Activated gamma-delta T cell treated with anti-CD3 and anti-CD28 coated beads, Interleukin-2, amount 50 U/mL, for 16 hours (primary cell): ENCODE measurements around the gene XIRP1.

Source experiments
- DNase-seq: peaks from one replicate; pipeline ENCODE4 v3.0.0-alpha.2; 2020; ENCODE audit warnings: low read depth

XIRP1 gene

GRCh38 chr3:39144095-39144747 lies 48.2 kb downstream of the XIRP1 start:
- no peak for DNase-seq

- no peak for DNase-seq
Observed at GRCh38 chr3:39143051-39143885, 49.1 kb downstream of the XIRP1 start.

GRCh38 chr3:39142067-39142466 lies 50.3 kb downstream of the XIRP1 start:
- DNase-seq: no peak

DNA sequence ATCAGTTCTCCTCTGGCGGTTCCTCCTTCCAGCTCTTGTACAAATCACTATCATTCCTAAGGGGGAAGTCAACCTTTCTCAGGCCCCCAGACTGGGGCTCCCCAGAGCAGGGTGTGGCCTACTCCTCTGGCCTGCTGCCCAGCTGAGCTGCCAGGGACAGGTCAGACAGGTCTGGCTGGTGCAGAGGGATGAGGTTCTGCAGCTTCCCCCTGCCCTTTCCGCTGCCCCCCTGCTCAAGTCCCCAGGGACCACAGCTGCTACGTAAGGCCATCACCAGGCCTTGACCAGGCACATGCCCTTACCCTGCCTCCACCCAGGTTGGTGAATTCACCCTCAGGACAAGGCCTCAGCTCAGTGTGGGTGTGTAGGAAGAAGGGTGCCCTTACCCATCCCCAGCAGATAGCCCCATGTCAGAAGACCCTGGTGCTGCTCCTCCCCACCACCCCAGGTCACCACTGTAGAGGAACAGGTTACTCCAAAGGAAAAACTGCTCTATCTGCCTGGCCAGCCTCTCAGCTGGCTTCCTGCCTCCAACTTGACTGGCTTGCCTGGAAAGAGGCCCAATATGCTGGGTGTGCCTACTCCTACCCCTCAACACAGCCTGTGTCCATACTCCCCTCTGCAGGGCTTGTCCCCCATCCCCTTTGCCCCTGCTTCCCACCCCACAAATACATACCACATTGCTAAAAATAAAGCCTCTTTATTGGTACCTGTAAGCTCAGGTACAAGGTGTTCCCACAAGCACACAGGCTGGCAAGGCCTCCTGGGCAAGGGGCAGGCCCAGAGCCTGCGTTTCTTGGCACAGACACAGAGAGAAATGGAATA lies 51.0 kb downstream of the XIRP1 start:
- no peak for DNase-seq

DNA sequence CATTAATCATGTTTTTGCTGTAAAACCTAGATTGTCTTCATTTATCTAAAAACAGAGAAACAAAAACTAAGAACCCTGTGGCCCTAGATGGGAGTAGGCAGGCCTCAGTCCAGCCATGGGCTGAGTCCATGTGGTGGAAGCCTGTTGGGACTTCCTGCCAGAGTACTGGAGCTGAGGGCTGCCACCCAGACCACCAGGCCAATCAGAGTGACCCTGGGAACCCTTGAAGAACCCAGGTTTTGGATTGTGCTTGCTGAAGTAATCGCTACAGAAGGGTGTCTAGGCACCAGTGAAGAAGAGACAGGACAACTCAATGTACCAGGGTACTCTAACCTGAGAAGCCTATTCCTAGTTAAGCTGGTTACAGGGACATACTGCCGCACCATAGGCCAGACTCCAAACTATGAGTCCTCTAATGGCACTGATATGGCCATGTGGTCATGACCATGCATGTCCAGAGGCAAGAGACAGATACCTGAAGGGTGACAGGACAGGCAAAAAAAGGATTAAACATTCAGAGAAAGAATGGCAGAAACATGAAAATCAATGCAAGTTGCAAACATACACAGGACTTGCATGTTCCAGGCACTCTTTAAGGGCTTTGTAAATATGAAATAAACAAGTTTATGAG lies 51.9 kb downstream of the XIRP1 start:
- no peak for DNase-seq

- DNase-seq: no peak
Observed at GRCh38 chr3:39139442-39139841, 53.0 kb downstream of the XIRP1 start.

GRCh38 chr3:39138804-39139415 lies 53.5 kb downstream of the XIRP1 start:
- no peak for DNase-seq

- no peak for DNase-seq
Observed at GRCh38 chr3:39137991-39138803, 54.2 kb downstream of the XIRP1 start.

- DNase-seq: no peak
Observed at GRCh38 chr3:39137435-39137936, 54.9 kb downstream of the XIRP1 start.

GRCh38 chr3:39136533-39137434 lies 55.6 kb downstream of the XIRP1 start:
- DNase-seq: no peak

GRCh38 chr3:39135170-39135805 lies 57.1 kb downstream of the XIRP1 start:
- no peak for DNase-seq

DNA sequence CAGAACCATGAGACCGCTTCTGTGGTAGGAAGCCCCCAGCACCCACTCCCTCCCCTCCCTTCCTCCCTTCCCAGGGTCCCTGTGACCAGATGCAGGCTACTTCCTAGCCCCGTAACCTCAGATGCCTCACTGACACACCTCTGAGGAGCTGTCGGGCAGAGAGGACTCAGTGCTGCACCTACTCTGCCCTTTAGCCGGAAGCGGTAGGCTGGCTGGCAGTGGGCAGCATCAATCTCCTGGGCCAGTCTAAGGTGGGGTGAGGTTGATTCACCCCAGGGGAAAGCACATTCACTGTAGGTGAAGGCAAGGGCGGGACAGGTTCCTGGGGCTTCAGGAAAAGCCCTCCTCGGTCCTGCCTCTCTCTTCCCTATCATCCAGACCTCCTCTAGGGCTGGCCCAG lies 58.1 kb downstream of the XIRP1 start:
- DNase-seq: no peak

- no peak for DNase-seq
Observed at GRCh38 chr3:39133822-39134221, 58.6 kb downstream of the XIRP1 start.
